ENCODE measurements around the gene DNLZ. TPM values are rescaled to one million over a fixed set of nuclear protein-coding genes. Genes with fewer than 3 reads are reported as not detected.

DNLZ gene
- total and polyA plus RNA-seq, 2 of the 4 experiments (the other 2 are of a cell fraction): 2.0 to 11.4 TPM

- Histone ChIP-seq H3K4me1 (ENCODE audit: control insufficient read depth, insufficient read depth, low read length) (peaks cover 29% of the 10 kb centered on the region), H4K20me1 (ENCODE audit: insufficient read depth, low read length) (no peaks in the 10 kb centered on the region; the same call in 1 of the 2 replicates), H3K18ac (ENCODE audit: low read depth, low read length) (peak overlapping the region; percentile 21), H3K23ac (ENCODE audit: low read depth, low read length) (peak overlapping the region; percentile 90; the same call in 1 of the 2 replicates), H3K9ac (ENCODE audit: low read depth, low read length) (peak overlapping the region; percentile 36), H3K27ac (ENCODE audit: insufficient read depth, low read length) (peak overlapping the region; percentile 83), H2AK5ac (ENCODE audit: low read depth, low read length) (peak overlapping the region; percentile 90; the same call in 1 of the 2 replicates), H3K79me1 (ENCODE audit: low read depth in 1 of 2, low read length in 2 of 2) (peaks cover 3 to 33% of the 10 kb centered on the region in 2 experiments; a peak in 3 of 4 replicates), H3K56ac (ENCODE audit: extremely low read depth, insufficient read depth, low read length) (0 out of 2 replicates have a peak overlapping the region, but pooled peaks have one; percentile 9), H4K5ac (ENCODE audit: low read depth, low read length) (peak overlapping the region; percentile 42), H3K36me3 (ENCODE audit: control insufficient read depth, insufficient read depth, low read length) (peaks cover 21% of the 10 kb centered on the region; the same call in 1 of the 2 replicates), H3K4ac (ENCODE audit: low read depth, low read length) (peak overlapping the region; percentile 94), H3K9me3 (ENCODE audit: control insufficient read depth, insufficient read depth, low read length) (no peaks in the 10 kb centered on the region), H2AK9ac (replicated peaks; ENCODE audit: low read depth, low read length, poor library complexity) (peak overlapping the region; percentile 95), H2BK15ac (ENCODE audit: low read depth, low read length) (peak overlapping the region; percentile 62; the same call in 1 of the 3 replicates), H3K27me3 (ENCODE audit: control insufficient read depth, insufficient read depth, low read length) (no peaks in the 10 kb centered on the region), H3K4me2 (ENCODE audit: low read depth, low read length) (peak overlapping the region; percentile 21; the same call in 1 of the 2 replicates), H2BK120ac (ENCODE audit: low read depth, low read length) (peak overlapping the region; percentile 82), H3K9me1 (ENCODE audit: insufficient read depth, low read length) (peaks cover 6% of the 10 kb centered on the region), H4K91ac (ENCODE audit: insufficient read depth, low read depth, low read length) (peak overlapping the region; percentile 91), H3K4me3 (ENCODE audit: insufficient read depth, low read depth, low read length) (no peak overlapping the region), H2BK20ac (ENCODE audit: low read depth, low read length) (peak overlapping the region; percentile 36; the same call in 1 of the 2 replicates), H4K8ac (ENCODE audit: low read depth in 2 of 2, low read length in 2 of 2) (peak overlapping the region; percentile 87 to 90; a peak in 3 of 4 replicates), H2BK5ac (ENCODE audit: low read depth, low read length, poor library complexity, severe bottlenecking) (peak overlapping the region; percentile 84), H2AFZ (replicated peaks; ENCODE audit: low read length, poor library complexity) (peak overlapping the region; percentile 80), H3K14ac (replicated peaks; ENCODE audit: low read depth, low read length) (peak overlapping the region; percentile 56)
- CTCF ChIA-PET: interaction anchor here (0.6 kb wide), 1 partner anchor 35 kb away, joined by 3 read pairs; the partner anchor contains the start of gene GPSM1
- ATAC-seq (ENCODE audit: low read depth): no peak
- DNase-seq: peak; percentile 30
- in situ Hi-C loops (cut with MboI; ENCODE audit: low sequenced_read_pairs) (no loop called here), dilution Hi-C loops (cut with HindIII; ENCODE audit: low sequenced_read_pairs, unreplicated experiment) (no loop called here), intact Hi-C loops (cut with micrococcal nuclease) (no loop called here)
- WGBS, 2 experiments (ENCODE audit: extremely low coverage in 2 of 2, insufficient read length in 1 of 2): 74% methylated on average over 16 of the region's 26 CpGs; no CpG with 5 or more reads in 1 of the 2 experiments
- POLR2A ChIA-PET (ENCODE audit: unreplicated experiment): no interaction called here
- TF ChIP-seq POLR2A (IDR thresholded peaks at IDR 0.05; ENCODE audit: low read depth, low read length) (no peak), RFX5 (IDR thresholded peaks at IDR 0.05; ENCODE audit: low read depth, low read length) (no peak), CTCF (conservative IDR thresholded peaks at IDR 0.05; ENCODE audit: low read depth, low read length) (no peak), SMC3 (IDR thresholded peaks at IDR 0.05; ENCODE audit: low read depth, low read length) (no peak)
- no TSS peak for BruUV-seq (replicated peaks)
Observed at GRCh38 chr9:136361754-136362449, 1.6 kb downstream of the DNLZ start.
